Mesothelial cell of epicardium (in vitro differentiated cells): ENCODE data around the gene KRTAP5-10. TPM values are rescaled to one million over a fixed set of nuclear protein-coding genes. Genes with fewer than 3 reads are reported as not detected.

Experiments
- DNase-seq, 2 experiments: peaks; one replicate each; pipeline ENCODE4 v3.0.0; 2021; ENCODE audit warnings: low spot score in 2 of 2; ENCODE audit not compliant: unreplicated experiment in 2 of 2
- H3K27ac Mint-ChIP-seq: 2 replicates; pipeline ENCODE4 v1.8.0; 2021; ENCODE audit warnings: mixed read lengths
- H3K27me3 Mint-ChIP-seq: 2 replicates; pipeline ENCODE4 v1.8.0; 2021; ENCODE audit warnings: low read depth, mixed read lengths
- H3K36me3 Mint-ChIP-seq: 2 replicates; pipeline ENCODE4 v1.8.0; 2021; ENCODE audit warnings: mixed read lengths
- H3K4me1 Mint-ChIP-seq: 2 replicates; pipeline ENCODE4 v1.8.0; 2021; ENCODE audit warnings: mixed read lengths
- H3K4me3 Mint-ChIP-seq: 2 replicates; pipeline ENCODE4 v1.8.0; 2021; ENCODE audit warnings: mild to moderate bottlenecking, moderate library complexity, mixed read lengths
- H3K9me3 Mint-ChIP-seq: 2 replicates; pipeline ENCODE4 v1.8.0; 2021; ENCODE audit warnings: mixed read lengths
- CTCF ChIP-seq: fragments of 200-600 bp; sonication (generic); IDR thresholded peaks from one replicate; pipeline ENCODE4 v1.5.0; 2021; ENCODE audit warnings: antibody characterized with exemption; ENCODE audit not compliant: unreplicated experiment
- total RNA-seq: library from RNA; stranded (reverse); gene quantifications from 3 replicates; pipeline ENCODE4 v1.2.1, GENCODE V29; 2021

KRTAP5-10 gene
- total RNA-seq, 1 donor from 2014 or later, result 0.31 TPM

DNA sequence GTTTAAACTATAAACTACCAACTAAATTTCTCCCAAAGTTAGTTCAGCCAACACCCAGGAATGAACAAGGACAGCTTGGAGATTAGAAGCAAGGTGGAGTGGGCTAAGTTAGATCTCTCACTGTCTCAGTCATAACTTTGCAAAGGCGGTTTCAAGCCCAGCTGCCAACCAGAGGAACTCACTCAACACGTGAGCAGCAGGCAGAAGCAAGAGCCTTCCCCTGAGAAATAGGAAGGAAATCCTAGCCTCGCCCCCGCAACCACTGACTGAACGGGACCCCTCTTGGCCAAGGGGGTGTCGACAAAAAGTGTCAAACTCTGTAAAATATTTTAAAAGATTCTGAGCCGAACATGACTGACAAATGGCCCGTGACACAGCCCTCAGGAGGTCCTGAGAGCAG, 21.5 kb upstream of the KRTAP5-10 start:
- Mint-ChIP-seq H3K4me3 (no peak overlapping the region), H3K9me3 (peaks cover 18% of the 10 kb centered on the region), H3K27ac (no peak overlapping the region), H3K27me3 (peaks cover 10% of the 10 kb centered on the region), H3K4me1 (peaks cover 6% of the 10 kb centered on the region), H3K36me3 (no peaks in the 10 kb centered on the region)
- TF ChIP-seq CTCF, result no peak
- DNase-seq, result no peak

DNA sequence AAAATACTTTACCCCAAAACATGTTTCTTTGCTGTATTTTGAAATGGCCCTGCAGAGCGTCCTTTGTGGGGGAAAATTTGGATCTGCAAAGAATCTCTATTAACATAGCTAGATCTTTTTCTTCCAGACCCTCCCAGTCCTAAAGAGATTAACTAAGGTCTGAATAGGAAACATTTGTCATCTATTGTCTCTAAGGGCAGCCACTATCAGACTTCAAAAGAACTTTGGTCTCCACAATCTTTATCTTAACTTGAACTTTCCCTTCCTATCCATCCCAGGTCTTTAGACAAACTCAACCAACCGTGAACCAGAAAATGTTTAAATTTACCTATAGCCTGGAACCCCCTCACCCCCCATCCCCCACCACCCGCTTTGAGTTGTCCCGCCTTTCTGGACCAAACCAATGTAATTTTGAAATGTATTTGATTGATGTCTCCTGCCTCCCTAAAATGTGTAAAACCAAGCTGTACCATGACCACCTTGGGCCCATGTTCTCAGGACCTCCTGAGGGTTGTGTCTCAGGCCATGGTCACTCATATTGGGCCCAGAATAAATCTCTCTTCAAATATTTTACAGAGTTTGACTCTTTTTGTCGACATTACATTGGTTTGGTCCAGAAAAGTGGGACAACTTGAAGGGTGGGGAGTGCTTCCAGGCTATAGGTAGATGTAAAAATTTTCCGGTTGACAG, 20.7 kb upstream of the KRTAP5-10 start:
- Mint-ChIP-seq H3K4me3 (no peak overlapping the region), H3K36me3 (no peaks in the 10 kb centered on the region), H3K27me3 (peaks cover 18% of the 10 kb centered on the region), H3K27ac (no peak overlapping the region), H3K9me3 (peaks cover 18% of the 10 kb centered on the region), H3K4me1 (peaks cover 6% of the 10 kb centered on the region)
- TF ChIP-seq CTCF, result no peak
- DNase-seq, result no peak

- TF ChIP-seq CTCF, result no peak
- H3K4me1 Mint-ChIP-seq, result peaks cover 6% of the 10 kb centered on the region
- H3K4me3 Mint-ChIP-seq, result no peak overlapping the region
- no peak overlapping the region for H3K27ac Mint-ChIP-seq
- DNase-seq, result no peak
- H3K9me3 Mint-ChIP-seq, result peaks cover 18% of the 10 kb centered on the region
- H3K36me3 Mint-ChIP-seq, result no peaks in the 10 kb centered on the region
- H3K27me3 Mint-ChIP-seq, result peaks cover 19% of the 10 kb centered on the region
These were observed 19.9 kb upstream of the KRTAP5-10 start for GRCh38 chr11:71545405-71545966.

DNA sequence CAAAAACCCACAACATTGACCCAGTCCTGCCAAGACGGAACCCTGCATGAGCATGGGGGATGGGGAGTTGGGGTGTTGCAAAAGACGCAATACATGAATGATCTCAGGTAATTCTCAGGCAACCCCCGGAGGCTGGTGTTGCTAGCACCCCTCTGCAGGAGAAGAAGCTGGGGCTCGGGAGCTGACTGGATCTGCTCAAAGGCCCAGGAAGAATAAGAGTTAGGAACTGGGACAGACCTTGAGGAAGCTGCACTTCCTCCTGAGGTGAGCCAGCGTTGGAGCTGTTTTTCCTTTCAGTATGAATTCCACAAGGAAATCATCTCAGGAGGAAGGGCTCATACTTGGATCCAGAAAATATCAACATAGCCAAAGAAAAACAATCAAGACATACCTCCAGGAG, 17.2 kb upstream of the KRTAP5-10 start, which contains the start of gene KRTAP5-9:
Gene KRTAP5-9 (plus strand): TSS at position 301 of the 400 bp plus-strand sequence. CDS start 238 bp downstream, outside the sequence.
- no peak within 1 kb of the TSS for H3K27ac Mint-ChIP-seq
- H3K36me3 Mint-ChIP-seq, result no peaks in the 10 kb centered on the region
- H3K4me1 Mint-ChIP-seq, result peaks cover 3% of the 10 kb centered on the region
- H3K4me3 Mint-ChIP-seq, result no peak within 1 kb of the TSS
- no peak for TF ChIP-seq CTCF
- H3K27me3 Mint-ChIP-seq, result peaks cover 22% of the 10 kb centered on the region
- peaks cover 7% of the 10 kb centered on the region for H3K9me3 Mint-ChIP-seq
- DNase-seq, result no peak

DNA sequence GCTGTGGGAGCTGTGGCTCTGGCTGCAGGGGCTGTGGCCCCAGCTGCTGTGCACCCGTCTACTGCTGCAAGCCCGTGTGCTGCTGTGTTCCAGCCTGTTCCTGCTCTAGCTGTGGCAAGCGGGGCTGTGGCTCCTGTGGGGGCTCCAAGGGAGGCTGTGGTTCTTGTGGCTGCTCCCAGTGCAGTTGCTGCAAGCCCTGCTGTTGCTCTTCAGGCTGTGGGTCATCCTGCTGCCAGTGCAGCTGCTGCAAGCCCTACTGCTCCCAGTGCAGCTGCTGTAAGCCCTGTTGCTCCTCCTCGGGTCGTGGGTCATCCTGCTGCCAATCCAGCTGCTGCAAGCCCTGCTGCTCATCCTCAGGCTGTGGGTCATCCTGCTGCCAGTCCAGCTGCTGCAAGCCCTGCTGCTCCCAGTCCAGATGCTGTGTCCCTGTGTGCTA, 16.6 kb upstream of the KRTAP5-10 start:
- DNase-seq, result no peak
- Mint-ChIP-seq H3K9me3 (peaks cover 7% of the 10 kb centered on the region), H3K27me3 (peaks cover 22% of the 10 kb centered on the region)

More for the DNA sequence above, 16.6 kb upstream of the KRTAP5-10 start:
- no peaks in the 10 kb centered on the region for H3K4me1 Mint-ChIP-seq
- no peaks in the 10 kb centered on the region for H3K36me3 Mint-ChIP-seq
- no peak for TF ChIP-seq CTCF
- H3K27ac Mint-ChIP-seq, result no peak overlapping the region
- H3K4me3 Mint-ChIP-seq, result no peak overlapping the region
